HCT116 (cell line): Measurements from ENCODE around the gene GNLY. TPM values are rescaled to one million over a fixed set of nuclear protein-coding genes. Genes with fewer than 3 reads are reported as not detected.

Experiments
- ATAC-seq: fragments of 200-7000 bp; cut with Tn5 transposase; 2 replicates; pipeline ENCODE4 v1.9.1; 2020; ENCODE audit warnings: mild to moderate bottlenecking, moderate library complexity
- BruUV-seq: library from RNA; stranded (reverse); fragments of 400-500 nt; replicated peaks from 2 replicates; lab custom pipeline; 2021; lab: Mats Ljungman, UMichigan
- CTCF ChIA-PET: fragments of 300-600 bp; sonication (Branson Sonifier 250); formaldehyde crosslinking; loops from one replicate; lab custom pipeline; 2021; ENCODE audit warnings: antibody characterized with exemption; lab: Charles Lee
- POLR2A ChIA-PET: fragments of 300-600, 350-600 bp; sonication (Branson Sonifier 250); formaldehyde crosslinking; loops from one replicate; lab custom pipeline; 2021; ENCODE audit warnings: antibody characterized with exemption; lab: Charles Lee
- RAD21 ChIA-PET, 2 experiments: fragments of 300-600 bp; sonication (Branson Sonifier 250); formaldehyde crosslinking; loops; one replicate each; lab custom pipeline; 2023; ENCODE audit warnings: low total read pairs in 2 of 2; ENCODE audit not compliant: uncharacterized antibody in 2 of 2, unreplicated experiment in 2 of 2, low non-redundant PET in 1 of 2; lab: Charles Lee
- DNase-seq: peaks from one replicate; pipeline ENCODE4 v3.0.0-alpha.2; 2010; ENCODE audit warnings: low read depth, low spot score
- H2AFZ ChIP-seq: fragments of 200-600 bp; shearing (Covaris generic), sonication (generic); 2 replicates; pipeline ENCODE4 v1.6.1; 2017; ENCODE audit warnings: low read depth, mixed run types, mixed read lengths, antibody characterized with exemption, low read length; ENCODE audit not compliant: poor library complexity, severe bottlenecking
- H3K27ac ChIP-seq: 2 replicates; pipeline ENCODE4 v1.5.1; 2012; ENCODE audit warnings: low read depth, low read length
- H3K27me3 ChIP-seq: fragments of 200-600 bp; sonication (generic); 2 replicates; pipeline ENCODE4 v1.6.1; 2016; ENCODE audit warnings: mixed run types, low read length, mixed read lengths; ENCODE audit not compliant: insufficient read depth
- H3K36me3 ChIP-seq, 2 experiments: fragments of 200-500 bp in 1 of 2; fragments of 200-600 bp in 1 of 2; sonication (Bioruptor generic) in 1 of 2; sonication (generic) in 1 of 2; 2 replicates each; pipeline versions ENCODE4 v1.5.1 to v1.6.1; 2014 to 2016; ENCODE audit warnings: low read length in 2 of 2, inconsistent platforms in 1 of 2, mixed read lengths in 1 of 2, mixed run types in 1 of 2; ENCODE audit not compliant: insufficient read depth in 2 of 2, control insufficient read depth in 1 of 2
- H3K4me1 ChIP-seq, 2 experiments: fragments of 200-600 bp in 1 of 2; sonication (generic) in 1 of 2; 2 replicates each; pipeline versions ENCODE4 v1.5.1 to v1.6.1; 2012 to 2017; ENCODE audit warnings: low read length in 2 of 2, inconsistent platforms in 1 of 2, mild to moderate bottlenecking in 1 of 2, mixed read lengths in 1 of 2, mixed run types in 1 of 2, moderate library complexity in 1 of 2; ENCODE audit not compliant: insufficient read depth in 2 of 2, control insufficient read depth in 1 of 2
- H3K4me2 ChIP-seq: fragments of 200-600 bp; sonication (generic); 2 replicates; pipeline ENCODE4 v1.6.1; 2017; ENCODE audit warnings: mixed run types, low read length, mixed read lengths
- H3K4me3 ChIP-seq, 2 experiments: fragments of 200-600 bp in 1 of 2; sonication (generic) in 1 of 2; replicated peaks in 1 of 2; 2 replicates each; pipeline ENCODE4 v1.5.1; 2011 to 2016; ENCODE audit warnings: low read length in 2 of 2, control low read depth in 1 of 2, low read depth in 1 of 2, mild to moderate bottlenecking in 1 of 2, mixed read lengths in 1 of 2, mixed run types in 1 of 2
- H3K79me2 ChIP-seq: fragments of 200-600 bp; sonication (generic); 2 replicates; pipeline ENCODE4 v1.6.1; 2017; ENCODE audit warnings: mild to moderate bottlenecking, mixed run types, low read length, moderate library complexity, mixed read lengths; ENCODE audit not compliant: insufficient read depth
- H3K9ac ChIP-seq: fragments of 200-600 bp; sonication (generic); 2 replicates; pipeline ENCODE4 v1.6.1; 2016; ENCODE audit warnings: low read length, mixed read lengths
- H3K9me2 ChIP-seq: fragments of 200-600 bp; sonication (generic), shearing (Covaris generic); 2 replicates; pipeline ENCODE4 v1.6.1; 2017; ENCODE audit warnings: mixed run types, mild to moderate bottlenecking, moderate library complexity; ENCODE audit not compliant: insufficient read depth
- H3K9me3 ChIP-seq, 2 experiments: fragments of 200-500 bp in 1 of 2; fragments of 200-600 bp in 1 of 2; sonication (Bioruptor generic) in 1 of 2; sonication (generic) in 1 of 2; 2 replicates each; pipeline ENCODE4 v1.6.1; 2014 to 2017; ENCODE audit warnings: low read length in 2 of 2, mixed read lengths in 2 of 2, inconsistent platforms in 1 of 2, low read depth in 1 of 2, mild to moderate bottlenecking in 1 of 2, mixed run types in 1 of 2, moderate library complexity in 1 of 2; ENCODE audit not compliant: control insufficient read depth in 1 of 2, insufficient read depth in 1 of 2
- H4K20me1 ChIP-seq: fragments of 200-600 bp; sonication (generic), shearing (Covaris generic); 2 replicates; pipeline ENCODE4 v1.6.1; 2017; ENCODE audit warnings: mixed run types, mild to moderate bottlenecking, moderate library complexity; ENCODE audit not compliant: insufficient read depth
- ATF3 ChIP-seq: IDR thresholded peaks from 2 replicates; pipeline ENCODE4 v1.6.1; 2012
- CBX3 ChIP-seq: IDR thresholded peaks from 2 replicates; pipeline ENCODE4 v1.6.1; 2012; ENCODE audit warnings: low read depth
- CEBPB ChIP-seq: IDR thresholded peaks from 2 replicates; pipeline ENCODE4 v1.6.1; 2012; ENCODE audit warnings: low read depth
- EGR1 ChIP-seq: IDR thresholded peaks from 2 replicates; pipeline ENCODE4 v1.6.1; 2012; ENCODE audit warnings: low read depth
- ELF1 ChIP-seq: IDR thresholded peaks from 2 replicates; pipeline ENCODE4 v1.6.1; 2012; ENCODE audit warnings: low read depth, borderline replicate concordance
- EZH2 ChIP-seq: fragments of 200-600 bp; sonication (generic); IDR thresholded peaks from 2 replicates; pipeline ENCODE4 v1.6.1; 2017; ENCODE audit warnings: antibody characterized with exemption, mixed run types
- EZH2phosphoT487 ChIP-seq: fragments of 200-600 bp; IDR thresholded peaks from 2 replicates; pipeline ENCODE4 v1.6.1; 2018; ENCODE audit warnings: antibody characterized with exemption, borderline replicate concordance
- FOSL1 ChIP-seq: IDR thresholded peaks from 2 replicates; pipeline ENCODE4 v1.6.1; 2012; ENCODE audit warnings: low read depth
- JUND ChIP-seq: IDR thresholded peaks from 2 replicates; pipeline ENCODE4 v1.6.1; 2012
- SRF ChIP-seq: IDR thresholded peaks from 2 replicates; pipeline ENCODE4 v1.6.1; 2012; ENCODE audit warnings: low read depth
- TCF7L2 ChIP-seq: IDR thresholded peaks from 2 replicates; pipeline ENCODE4 v1.7.0; 2011; ENCODE audit warnings: borderline replicate concordance, inconsistent platforms; ENCODE audit not compliant: insufficient read depth, insufficient read length; ENCODE audit errors: extremely low read depth
- ZBTB33 ChIP-seq: IDR thresholded peaks from 2 replicates; pipeline ENCODE4 v1.6.1; 2011; ENCODE audit warnings: mild to moderate bottlenecking, low read length, moderate library complexity; ENCODE audit not compliant: insufficient replicate concordance; ENCODE audit errors: extremely low read depth
- ZFX ChIP-seq: fragments of 450-650 bp; IDR thresholded peaks from 2 replicates; pipeline ENCODE4 v1.6.1; 2017
- intact Hi-C: fragments of 100-400 bp; cut with micrococcal nuclease; formaldehyde crosslinking; loops from 2 replicates; pipeline ENCODE4 v1.10.0; 2022
- total RNA-seq: library from RNA; stranded (reverse); gene quantifications from one replicate; pipeline ENCODE4 v1.2.1, GENCODE V29; 2021; ENCODE audit not compliant: unreplicated experiment
- TF ChIP-seq, protein P1 (sequence below), 3 experiments: fragments of 200-600 bp in 1 of 3; sonication (generic) in 1 of 3; IDR thresholded peaks in 2 of 3; conservative IDR thresholded peaks in 1 of 3; 2 replicates each; pipeline ENCODE4 v1.5.1; 2012 to 2017; ENCODE audit warnings: low read depth in 2 of 3, low read length in 2 of 3, antibody characterized with exemption in 1 of 3, borderline replicate concordance in 1 of 3, control low read depth in 1 of 3, mild to moderate bottlenecking in 1 of 3, mixed read lengths in 1 of 3, mixed run types in 1 of 3, moderate library complexity in 1 of 3; ENCODE audit not compliant: insufficient read depth in 1 of 3

GNLY gene
- total RNA-seq, 1 experiment from 2014 or later, result 0.74 TPM

- TF ChIP-seq, protein P1, sequence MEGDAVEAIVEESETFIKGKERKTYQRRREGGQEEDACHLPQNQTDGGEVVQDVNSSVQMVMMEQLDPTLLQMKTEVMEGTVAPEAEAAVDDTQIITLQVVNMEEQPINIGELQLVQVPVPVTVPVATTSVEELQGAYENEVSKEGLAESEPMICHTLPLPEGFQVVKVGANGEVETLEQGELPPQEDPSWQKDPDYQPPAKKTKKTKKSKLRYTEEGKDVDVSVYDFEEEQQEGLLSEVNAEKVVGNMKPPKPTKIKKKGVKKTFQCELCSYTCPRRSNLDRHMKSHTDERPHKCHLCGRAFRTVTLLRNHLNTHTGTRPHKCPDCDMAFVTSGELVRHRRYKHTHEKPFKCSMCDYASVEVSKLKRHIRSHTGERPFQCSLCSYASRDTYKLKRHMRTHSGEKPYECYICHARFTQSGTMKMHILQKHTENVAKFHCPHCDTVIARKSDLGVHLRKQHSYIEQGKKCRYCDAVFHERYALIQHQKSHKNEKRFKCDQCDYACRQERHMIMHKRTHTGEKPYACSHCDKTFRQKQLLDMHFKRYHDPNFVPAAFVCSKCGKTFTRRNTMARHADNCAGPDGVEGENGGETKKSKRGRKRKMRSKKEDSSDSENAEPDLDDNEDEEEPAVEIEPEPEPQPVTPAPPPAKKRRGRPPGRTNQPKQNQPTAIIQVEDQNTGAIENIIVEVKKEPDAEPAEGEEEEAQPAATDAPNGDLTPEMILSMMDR (IDR thresholded peaks at IDR 0.05 in 2 of 3, conservative IDR thresholded peaks at IDR 0.05 in 1 of 3; ENCODE audit: borderline replicate concordance in 1 of 3, insufficient read depth in 1 of 3, low read depth in 2 of 3, low read length in 2 of 3), result no peak
- no peak for TF ChIP-seq JUND
- TF ChIP-seq ZBTB33, result no peak
- no peak for TF ChIP-seq EZH2phosphoT487
Observed at GRCh38 chr2:85731606-85732005, 37.4 kb downstream of the GNLY start (continued).

DNA sequence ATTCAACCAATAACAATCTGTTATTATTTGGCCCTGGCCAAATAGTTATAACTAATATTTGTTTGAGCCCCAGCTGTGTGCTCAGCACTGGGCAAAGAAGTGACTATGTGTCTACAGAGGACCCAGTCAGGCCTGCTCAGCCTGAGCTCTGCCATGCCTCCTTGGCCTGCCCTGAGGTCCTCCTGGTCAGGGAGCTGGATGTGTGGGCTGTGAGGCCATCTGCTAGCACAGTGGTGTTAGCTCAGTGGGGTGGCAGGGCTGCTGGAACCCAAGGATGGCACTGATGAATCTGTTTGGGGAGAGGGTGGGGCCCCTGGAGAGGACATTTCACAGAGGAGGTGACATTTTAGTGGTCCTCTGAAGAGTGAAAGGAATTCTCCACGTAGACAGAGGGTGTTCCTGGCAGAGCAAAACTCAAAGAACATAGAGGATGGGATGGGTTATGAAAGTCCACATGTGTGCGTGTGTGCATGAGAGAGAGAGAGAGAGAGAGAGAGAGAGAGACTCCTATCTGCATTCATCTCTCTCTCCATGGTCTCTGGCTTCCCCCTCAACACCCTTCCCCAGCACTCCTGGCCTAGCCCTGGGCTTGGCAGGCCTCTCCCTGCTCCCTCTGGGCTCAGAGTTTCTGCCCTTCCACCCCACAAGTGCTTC is 38.4 kb downstream of the GNLY start:
- POLR2A ChIA-PET, result no interaction called here

More for the DNA sequence above, 38.4 kb downstream of the GNLY start:
- H3K36me3 ChIP-seq, result no peaks in the 10 kb centered on the region
- no peak overlapping the region for H3K27ac ChIP-seq
- CTCF ChIA-PET, result no interaction called here
- H3K4me2 ChIP-seq, result no peak overlapping the region
- no peaks in the 10 kb centered on the region for H3K9me2 ChIP-seq
- DNase-seq (no peak), ATAC-seq (no peak)
- no peaks in the 10 kb centered on the region for H3K9me3 ChIP-seq
- H3K4me1 ChIP-seq, result peaks cover 2 to 11% of the 10 kb centered on the region in 2 experiments; a peak in 2 of 4 replicates
- intact Hi-C loops, result no loop called here
- BruUV-seq, result no TSS peak
- RAD21 ChIA-PET, result no interaction called here
- H4K20me1 ChIP-seq, result no peaks in the 10 kb centered on the region
- H3K4me3 ChIP-seq, result no peak overlapping the region
- no peaks in the 10 kb centered on the region for H3K27me3 ChIP-seq
- no peak for TF ChIP-seq ATF3
- no peak for TF ChIP-seq SRF
- TF ChIP-seq ZFX, result no peak
- no peak for TF ChIP-seq EZH2
- no peak for TF ChIP-seq EGR1
- no peak for TF ChIP-seq ELF1
- no peak for TF ChIP-seq CEBPB
- no peak for TF ChIP-seq CBX3
- TF ChIP-seq EZH2phosphoT487, result no peak
- TF ChIP-seq TCF7L2, result no peak
- no peak for TF ChIP-seq FOSL1
- H2AFZ ChIP-seq, result no peak overlapping the region
- H3K79me2 ChIP-seq, result no peaks in the 10 kb centered on the region
- no peak overlapping the region for H3K9ac ChIP-seq
